Measurements from ENCODE around the gene TAOK1.

GRCh38 chr17:29394761-29395160 is 4.6 kb downstream of the TAOK1 start:
- no peak for TF ChIP-seq EP300 (IDR thresholded peaks at IDR 0.05)
- no peak for TF ChIP-seq CTCF (IDR thresholded peaks at IDR 0.05)
- TF ChIP-seq, protein P1, sequence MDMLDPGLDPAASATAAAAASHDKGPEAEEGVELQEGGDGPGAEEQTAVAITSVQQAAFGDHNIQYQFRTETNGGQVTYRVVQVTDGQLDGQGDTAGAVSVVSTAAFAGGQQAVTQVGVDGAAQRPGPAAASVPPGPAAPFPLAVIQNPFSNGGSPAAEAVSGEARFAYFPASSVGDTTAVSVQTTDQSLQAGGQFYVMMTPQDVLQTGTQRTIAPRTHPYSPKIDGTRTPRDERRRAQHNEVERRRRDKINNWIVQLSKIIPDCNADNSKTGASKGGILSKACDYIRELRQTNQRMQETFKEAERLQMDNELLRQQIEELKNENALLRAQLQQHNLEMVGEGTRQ (IDR thresholded peaks at IDR 0.05): no peak
- no peak for TF ChIP-seq RFX5 (IDR thresholded peaks at IDR 0.05)
- no peak for TF ChIP-seq POLR2AphosphoS2 (conservative IDR thresholded peaks at IDR 0.05; ENCODE audit: low read length)
- no peak for TF ChIP-seq POLR2A (IDR thresholded peaks at IDR 0.05; ENCODE audit: low read length)
- no peak for TF ChIP-seq JUN (IDR thresholded peaks at IDR 0.05)
- TF ChIP-seq CEBPB (IDR thresholded peaks at IDR 0.05): no peak
- TF ChIP-seq, protein P2, sequence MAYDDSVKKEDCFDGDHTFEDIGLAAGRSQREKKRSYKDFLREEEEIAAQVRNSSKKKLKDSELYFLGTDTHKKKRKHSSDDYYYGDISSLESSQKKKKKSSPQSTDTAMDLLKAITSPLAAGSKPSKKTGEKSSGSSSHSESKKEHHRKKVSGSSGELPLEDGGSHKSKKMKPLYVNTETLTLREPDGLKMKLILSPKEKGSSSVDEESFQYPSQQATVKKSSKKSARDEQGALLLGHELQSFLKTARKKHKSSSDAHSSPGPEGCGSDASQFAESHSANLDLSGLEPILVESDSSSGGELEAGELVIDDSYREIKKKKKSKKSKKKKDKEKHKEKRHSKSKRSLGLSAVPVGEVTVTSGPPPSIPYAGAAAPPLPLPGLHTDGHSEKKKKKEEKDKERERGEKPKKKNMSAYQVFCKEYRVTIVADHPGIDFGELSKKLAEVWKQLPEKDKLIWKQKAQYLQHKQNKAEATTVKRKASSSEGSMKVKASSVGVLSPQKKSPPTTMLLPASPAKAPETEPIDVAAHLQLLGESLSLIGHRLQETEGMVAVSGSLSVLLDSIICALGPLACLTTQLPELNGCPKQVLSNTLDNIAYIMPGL (CRISPR knock-in tag; IDR thresholded peaks at IDR 0.05; ENCODE audit: borderline replicate concordance): no peak
- TF ChIP-seq, protein P3, sequence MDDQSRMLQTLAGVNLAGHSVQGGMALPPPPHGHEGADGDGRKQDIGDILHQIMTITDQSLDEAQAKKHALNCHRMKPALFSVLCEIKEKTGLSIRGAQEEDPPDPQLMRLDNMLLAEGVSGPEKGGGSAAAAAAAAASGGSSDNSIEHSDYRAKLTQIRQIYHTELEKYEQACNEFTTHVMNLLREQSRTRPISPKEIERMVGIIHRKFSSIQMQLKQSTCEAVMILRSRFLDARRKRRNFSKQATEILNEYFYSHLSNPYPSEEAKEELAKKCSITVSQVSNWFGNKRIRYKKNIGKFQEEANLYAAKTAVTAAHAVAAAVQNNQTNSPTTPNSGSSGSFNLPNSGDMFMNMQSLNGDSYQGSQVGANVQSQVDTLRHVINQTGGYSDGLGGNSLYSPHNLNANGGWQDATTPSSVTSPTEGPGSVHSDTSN (IDR thresholded peaks at IDR 0.05): no peak
- TF ChIP-seq RAD21 (conservative IDR thresholded peaks at IDR 0.05 in 1 of 2, IDR thresholded peaks at IDR 0.05 in 1 of 2): no peak
- no peak for TF ChIP-seq RCOR1 (IDR thresholded peaks at IDR 0.05; ENCODE audit: low read depth, low read length)
